Measurements from ENCODE around the gene MDM1. TPM values are rescaled to one million over a fixed set of nuclear protein-coding genes. Genes with fewer than 3 reads are reported as not detected.

The MDM1 gene
- total and polyA plus RNA-seq, 2 of the 13 experiments (the other 11 are each of a cell fraction or from before 2014, with no cell fraction given) = 4.6 to 15.2 TPM

DNA sequence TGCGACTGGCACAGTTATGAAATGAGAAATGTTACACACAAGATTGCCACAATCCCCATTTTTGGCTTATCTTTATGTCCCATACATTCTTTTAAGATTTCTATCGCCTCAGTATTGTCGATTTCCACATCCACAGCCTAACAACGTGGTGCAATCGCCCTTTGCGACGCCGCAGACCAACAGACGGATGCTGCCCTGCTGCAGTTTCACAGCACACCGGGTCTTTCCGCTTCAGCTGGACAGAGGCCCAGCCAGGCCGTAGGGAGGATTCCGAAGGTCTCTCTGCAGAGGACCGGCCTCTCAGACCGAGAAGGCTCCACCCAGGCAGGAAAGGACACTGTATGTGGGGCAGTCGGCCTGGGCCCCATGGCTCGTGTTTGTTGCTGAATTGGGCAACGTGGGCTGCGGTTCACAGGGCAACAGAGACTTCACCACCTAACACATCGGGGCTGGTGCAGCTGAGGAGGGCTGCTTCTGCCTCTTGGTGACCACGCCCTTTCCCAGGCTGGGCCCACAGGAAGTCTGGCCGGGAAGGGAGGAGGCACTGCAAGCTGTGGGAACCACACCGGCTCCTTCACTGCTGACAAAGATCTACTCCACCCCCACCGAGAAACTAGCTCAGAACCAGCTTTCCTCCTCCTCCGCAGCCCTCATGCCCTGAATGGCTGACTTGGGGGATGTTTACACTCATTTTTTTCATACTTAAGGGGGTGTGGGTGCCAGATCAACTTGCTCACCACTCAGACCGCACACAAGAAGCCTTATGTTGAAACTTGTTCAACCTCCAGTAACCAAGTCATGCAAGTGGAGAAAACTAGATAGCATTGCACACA, 32.9 kb upstream of the MDM1 start (continued):
- TF ChIP-seq, protein P1, sequence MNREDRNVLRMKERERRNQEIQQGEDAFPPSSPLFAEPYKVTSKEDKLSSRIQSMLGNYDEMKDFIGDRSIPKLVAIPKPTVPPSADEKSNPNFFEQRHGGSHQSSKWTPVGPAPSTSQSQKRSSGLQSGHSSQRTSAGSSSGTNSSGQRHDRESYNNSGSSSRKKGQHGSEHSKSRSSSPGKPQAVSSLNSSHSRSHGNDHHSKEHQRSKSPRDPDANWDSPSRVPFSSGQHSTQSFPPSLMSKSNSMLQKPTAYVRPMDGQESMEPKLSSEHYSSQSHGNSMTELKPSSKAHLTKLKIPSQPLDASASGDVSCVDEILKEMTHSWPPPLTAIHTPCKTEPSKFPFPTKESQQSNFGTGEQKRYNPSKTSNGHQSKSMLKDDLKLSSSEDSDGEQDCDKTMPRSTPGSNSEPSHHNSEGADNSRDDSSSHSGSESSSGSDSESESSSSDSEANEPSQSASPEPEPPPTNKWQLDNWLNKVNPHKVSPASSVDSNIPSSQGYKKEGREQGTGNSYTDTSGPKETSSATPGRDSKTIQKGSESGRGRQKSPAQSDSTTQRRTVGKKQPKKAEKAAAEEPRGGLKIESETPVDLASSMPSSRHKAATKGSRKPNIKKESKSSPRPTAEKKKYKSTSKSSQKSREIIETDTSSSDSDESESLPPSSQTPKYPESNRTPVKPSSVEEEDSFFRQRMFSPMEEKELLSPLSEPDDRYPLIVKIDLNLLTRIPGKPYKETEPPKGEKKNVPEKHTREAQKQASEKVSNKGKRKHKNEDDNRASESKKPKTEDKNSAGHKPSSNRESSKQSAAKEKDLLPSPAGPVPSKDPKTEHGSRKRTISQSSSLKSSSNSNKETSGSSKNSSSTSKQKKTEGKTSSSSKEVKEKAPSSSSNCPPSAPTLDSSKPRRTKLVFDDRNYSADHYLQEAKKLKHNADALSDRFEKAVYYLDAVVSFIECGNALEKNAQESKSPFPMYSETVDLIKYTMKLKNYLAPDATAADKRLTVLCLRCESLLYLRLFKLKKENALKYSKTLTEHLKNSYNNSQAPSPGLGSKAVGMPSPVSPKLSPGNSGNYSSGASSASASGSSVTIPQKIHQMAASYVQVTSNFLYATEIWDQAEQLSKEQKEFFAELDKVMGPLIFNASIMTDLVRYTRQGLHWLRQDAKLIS (CRISPR knock-in tag; IDR thresholded peaks at IDR 0.05) = no peak
- no peak for TF ChIP-seq TAF15 (IDR thresholded peaks at IDR 0.05; ENCODE audit: low read depth, low read length, poor library complexity, severe bottlenecking)
- TF ChIP-seq MIER2 (CRISPR knock-in tag; IDR thresholded peaks at IDR 0.05) = peak; percentile 31; the same call in 1 of the 2 replicates
- no peak for TF ChIP-seq NFYB (CRISPR knock-in tag; IDR thresholded peaks at IDR 0.05)
- TF ChIP-seq JARID2 (CRISPR knock-in tag; IDR thresholded peaks at IDR 0.05; ENCODE audit: insufficient replicate concordance) = no peak
- TF ChIP-seq ZNF670 (CRISPR knock-in tag; IDR thresholded peaks at IDR 0.05; ENCODE audit: borderline replicate concordance) = peak; percentile 53; the same call in 1 of the 2 replicates
- TF ChIP-seq, protein P2, sequence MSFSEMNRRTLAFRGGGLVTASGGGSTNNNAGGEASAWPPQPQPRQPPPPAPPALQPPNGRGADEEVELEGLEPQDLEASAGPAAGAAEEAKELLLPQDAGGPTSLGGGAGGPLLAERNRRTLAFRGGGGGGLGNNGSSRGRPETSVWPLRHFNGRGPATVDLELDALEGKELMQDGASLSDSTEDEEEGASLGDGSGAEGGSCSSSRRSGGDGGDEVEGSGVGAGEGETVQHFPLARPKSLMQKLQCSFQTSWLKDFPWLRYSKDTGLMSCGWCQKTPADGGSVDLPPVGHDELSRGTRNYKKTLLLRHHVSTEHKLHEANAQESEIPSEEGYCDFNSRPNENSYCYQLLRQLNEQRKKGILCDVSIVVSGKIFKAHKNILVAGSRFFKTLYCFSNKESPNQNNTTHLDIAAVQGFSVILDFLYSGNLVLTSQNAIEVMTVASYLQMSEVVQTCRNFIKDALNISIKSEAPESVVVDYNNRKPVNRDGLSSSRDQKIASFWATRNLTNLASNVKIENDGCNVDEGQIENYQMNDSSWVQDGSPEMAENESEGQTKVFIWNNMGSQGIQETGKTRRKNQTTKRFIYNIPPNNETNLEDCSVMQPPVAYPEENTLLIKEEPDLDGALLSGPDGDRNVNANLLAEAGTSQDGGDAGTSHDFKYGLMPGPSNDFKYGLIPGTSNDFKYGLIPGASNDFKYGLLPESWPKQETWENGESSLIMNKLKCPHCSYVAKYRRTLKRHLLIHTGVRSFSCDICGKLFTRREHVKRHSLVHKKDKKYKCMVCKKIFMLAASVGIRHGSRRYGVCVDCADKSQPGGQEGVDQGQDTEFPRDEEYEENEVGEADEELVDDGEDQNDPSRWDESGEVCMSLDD (CRISPR knock-in tag; IDR thresholded peaks at IDR 0.05; ENCODE audit: borderline replicate concordance) = no peak
- TF ChIP-seq ZBTB38 (CRISPR knock-in tag; IDR thresholded peaks at IDR 0.05) = peak; percentile 63; the same call in 1 of the 2 replicates
- TF ChIP-seq, protein P3, sequence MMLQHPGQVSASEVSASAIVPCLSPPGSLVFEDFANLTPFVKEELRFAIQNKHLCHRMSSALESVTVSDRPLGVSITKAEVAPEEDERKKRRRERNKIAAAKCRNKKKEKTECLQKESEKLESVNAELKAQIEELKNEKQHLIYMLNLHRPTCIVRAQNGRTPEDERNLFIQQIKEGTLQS (CRISPR knock-in tag; IDR thresholded peaks at IDR 0.05) = no peak
- TF ChIP-seq ZNF678 (CRISPR knock-in tag; IDR thresholded peaks at IDR 0.05) = no peak
- no peak for TF ChIP-seq ZFP1 (CRISPR knock-in tag; IDR thresholded peaks at IDR 0.05)
- no peak for TF ChIP-seq ZNF260 (CRISPR knock-in tag; IDR thresholded peaks at IDR 0.05; ENCODE audit: borderline replicate concordance, low read depth)
- TF ChIP-seq SETDB1 (CRISPR knock-in tag; IDR thresholded peaks at IDR 0.05; ENCODE audit: borderline replicate concordance) = no peak
- peak; percentile 80; the same call in 1 of the 2 replicates for TF ChIP-seq ZNF788 (CRISPR knock-in tag; IDR thresholded peaks at IDR 0.05; ENCODE audit: borderline replicate concordance)
- no peak for TF ChIP-seq NCOA2 (CRISPR knock-in tag; IDR thresholded peaks at IDR 0.05)
- no peak for TF ChIP-seq IRF2 (CRISPR knock-in tag; IDR thresholded peaks at IDR 0.05)
- TF ChIP-seq, protein P4, sequence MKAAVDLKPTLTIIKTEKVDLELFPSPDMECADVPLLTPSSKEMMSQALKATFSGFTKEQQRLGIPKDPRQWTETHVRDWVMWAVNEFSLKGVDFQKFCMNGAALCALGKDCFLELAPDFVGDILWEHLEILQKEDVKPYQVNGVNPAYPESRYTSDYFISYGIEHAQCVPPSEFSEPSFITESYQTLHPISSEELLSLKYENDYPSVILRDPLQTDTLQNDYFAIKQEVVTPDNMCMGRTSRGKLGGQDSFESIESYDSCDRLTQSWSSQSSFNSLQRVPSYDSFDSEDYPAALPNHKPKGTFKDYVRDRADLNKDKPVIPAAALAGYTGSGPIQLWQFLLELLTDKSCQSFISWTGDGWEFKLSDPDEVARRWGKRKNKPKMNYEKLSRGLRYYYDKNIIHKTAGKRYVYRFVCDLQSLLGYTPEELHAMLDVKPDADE (CRISPR knock-in tag; IDR thresholded peaks at IDR 0.05) = no peak
- TF ChIP-seq, protein P5, sequence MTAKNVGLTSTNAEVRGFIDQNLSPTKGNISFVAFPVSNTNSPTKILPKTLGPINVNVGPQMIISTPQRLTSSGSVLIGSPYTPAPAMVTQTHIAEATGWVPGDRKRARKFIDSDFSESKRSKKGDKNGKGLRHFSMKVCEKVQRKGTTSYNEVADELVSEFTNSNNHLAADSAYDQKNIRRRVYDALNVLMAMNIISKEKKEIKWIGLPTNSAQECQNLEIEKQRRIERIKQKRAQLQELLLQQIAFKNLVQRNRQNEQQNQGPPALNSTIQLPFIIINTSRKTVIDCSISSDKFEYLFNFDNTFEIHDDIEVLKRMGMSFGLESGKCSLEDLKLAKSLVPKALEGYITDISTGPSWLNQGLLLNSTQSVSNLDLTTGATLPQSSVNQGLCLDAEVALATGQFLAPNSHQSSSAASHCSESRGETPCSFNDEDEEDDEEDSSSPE (CRISPR knock-in tag; IDR thresholded peaks at IDR 0.05) = no peak
- TF ChIP-seq MZF1 (CRISPR knock-in tag; IDR thresholded peaks at IDR 0.05; ENCODE audit: borderline replicate concordance) = no peak
- TF ChIP-seq ZNF20 (CRISPR knock-in tag; IDR thresholded peaks at IDR 0.05) = no peak
- TF ChIP-seq HHEX (CRISPR knock-in tag; IDR thresholded peaks at IDR 0.05) = no peak
